CD4-positive, alpha-beta T cell (primary cell): Measurements from ENCODE around the gene DDX20. TPM values are rescaled to one million over a fixed set of nuclear protein-coding genes. Genes with fewer than 3 reads are reported as not detected.

ENCODE experiments used
- ATAC-seq: fragments of 200-7000 bp; cut with Tn5 transposase; one replicate; pipeline ENCODE4 v1.10.0; 2022; ENCODE audit warnings: mild to moderate bottlenecking; ENCODE audit not compliant: poor library complexity
- CTCF ChIA-PET: fragments of 350-600 bp; sonication (Branson Sonifier 250); formaldehyde crosslinking; loops from one replicate; lab custom pipeline; 2021; ENCODE audit warnings: antibody characterized with exemption, inconsistent platforms; lab: Charles Lee
- POLR2A ChIA-PET: fragments of 350-600 bp; sonication (Branson Sonifier 250); formaldehyde crosslinking; loops from one replicate; lab custom pipeline; 2021; ENCODE audit warnings: antibody characterized with exemption, inconsistent platforms; lab: Charles Lee
- DNase-seq, 14 experiments: peaks; one replicate each; pipeline ENCODE4 v3.0.0-alpha.2; 2013 to 2020; ENCODE audit warnings: mixed read lengths in 2 of 14
- H3K27ac ChIP-seq, 2 donors: one replicate each; pipeline versions ENCODE4 v1.5.1 to v1.7.0; 2013; ENCODE audit warnings: low read length in 2 of 2, low read depth in 1 of 2, mild to moderate bottlenecking in 1 of 2
- H3K27me3 ChIP-seq, 2 experiments: 1 replicate in 1 of 2; 2 replicates in 1 of 2; pipeline versions ENCODE4 v1.6.1 to v1.7.0; 2013; ENCODE audit warnings: low read length in 2 of 2, control low read depth in 1 of 2, mild to moderate bottlenecking in 1 of 2, moderate library complexity in 1 of 2; ENCODE audit not compliant: insufficient read depth in 2 of 2, control insufficient read depth in 1 of 2
- H3K36me3 ChIP-seq: one replicate; pipeline ENCODE4 v1.6.1; 2013; ENCODE audit warnings: low read length, control low read depth; ENCODE audit not compliant: insufficient read depth
- H3K4me1 ChIP-seq: one replicate; pipeline ENCODE4 v1.6.1; 2013; ENCODE audit warnings: low read length, control low read depth; ENCODE audit not compliant: insufficient read depth
- H3K4me3 ChIP-seq: one replicate; pipeline ENCODE4 v1.5.1; 2013; ENCODE audit warnings: mild to moderate bottlenecking, low read length, moderate library complexity
- H3K9me3 ChIP-seq, 2 experiments: 1 replicate in 1 of 2; 2 replicates in 1 of 2; pipeline versions ENCODE4 v1.6.1 to v1.7.0; 2013; ENCODE audit warnings: low read length in 2 of 2, mild to moderate bottlenecking in 2 of 2, control low read depth in 1 of 2, moderate library complexity in 1 of 2; ENCODE audit not compliant: control insufficient read depth in 1 of 2, insufficient read depth in 1 of 2
- H3K27ac Mint-ChIP-seq: one replicate; pipeline ENCODE4 v1.8.0; 2020; ENCODE audit warnings: mixed read lengths
- H3K27me3 Mint-ChIP-seq: one replicate; pipeline ENCODE4 v1.8.0; 2021; ENCODE audit warnings: mixed read lengths
- H3K36me3 Mint-ChIP-seq: one replicate; pipeline ENCODE4 v1.8.0; 2021; ENCODE audit warnings: low read depth, mixed read lengths
- H3K4me1 Mint-ChIP-seq: one replicate; pipeline ENCODE4 v1.8.0; 2021; ENCODE audit warnings: low read depth, mixed read lengths
- H3K4me3 Mint-ChIP-seq: one replicate; pipeline ENCODE4 v1.8.0; 2020; ENCODE audit warnings: mild to moderate bottlenecking, mixed read lengths
- H3K9me3 Mint-ChIP-seq: one replicate; pipeline ENCODE4 v1.8.0; 2020; ENCODE audit warnings: mixed read lengths
- intact Hi-C, 2 experiments: fragments of 100-400 bp; cut with DNase I in 1 of 2; cut with micrococcal nuclease in 1 of 2; formaldehyde crosslinking; loops; one replicate each; pipeline versions ENCODE4 v1.15.1 to v1.9.0; 2023 to 2025; cut with DNase I, micrococcal nuclease
- total RNA-seq, 174 experiments: library from RNA in 2 of 174; stranded (reverse) in 2 of 174; gene quantifications; one replicate each; pipeline ENCODE4 v1.2.3 and lab custom pipeline; 2021 to 2026
- TF ChIP-seq, protein P1 (sequence below): fragments of 200-600 bp; IDR thresholded peaks from one replicate; pipeline ENCODE4 v1.8.0; 2022; ENCODE audit warnings: antibody characterized with exemption, mild to moderate bottlenecking

Gene DDX20
- total RNA-seq, 2 experiments from 2014 or later, result 27.2 to 27.4 TPM

DNA sequence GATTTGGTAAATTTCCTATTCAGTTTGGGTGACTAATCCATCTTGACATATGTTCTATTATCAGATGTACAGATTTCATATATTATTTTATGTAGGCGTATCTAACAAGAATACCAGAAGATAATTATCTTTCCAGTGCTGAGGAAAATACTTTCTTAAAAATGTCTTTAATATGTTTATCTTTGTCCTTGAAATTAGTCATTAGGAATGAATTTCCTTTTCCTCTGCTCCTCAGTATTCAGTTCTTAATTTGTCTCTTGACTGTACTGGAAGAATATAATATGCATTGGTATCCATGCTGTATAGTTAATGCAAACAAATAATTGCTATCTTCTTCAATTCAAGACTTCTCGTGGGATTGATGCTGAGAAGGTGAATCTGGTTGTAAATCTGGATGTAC lies 6.6 kb downstream of the DDX20 start:
- H3K27me3 Mint-ChIP-seq, result no peaks in the 10 kb centered on the region
- TF ChIP-seq, protein P1, sequence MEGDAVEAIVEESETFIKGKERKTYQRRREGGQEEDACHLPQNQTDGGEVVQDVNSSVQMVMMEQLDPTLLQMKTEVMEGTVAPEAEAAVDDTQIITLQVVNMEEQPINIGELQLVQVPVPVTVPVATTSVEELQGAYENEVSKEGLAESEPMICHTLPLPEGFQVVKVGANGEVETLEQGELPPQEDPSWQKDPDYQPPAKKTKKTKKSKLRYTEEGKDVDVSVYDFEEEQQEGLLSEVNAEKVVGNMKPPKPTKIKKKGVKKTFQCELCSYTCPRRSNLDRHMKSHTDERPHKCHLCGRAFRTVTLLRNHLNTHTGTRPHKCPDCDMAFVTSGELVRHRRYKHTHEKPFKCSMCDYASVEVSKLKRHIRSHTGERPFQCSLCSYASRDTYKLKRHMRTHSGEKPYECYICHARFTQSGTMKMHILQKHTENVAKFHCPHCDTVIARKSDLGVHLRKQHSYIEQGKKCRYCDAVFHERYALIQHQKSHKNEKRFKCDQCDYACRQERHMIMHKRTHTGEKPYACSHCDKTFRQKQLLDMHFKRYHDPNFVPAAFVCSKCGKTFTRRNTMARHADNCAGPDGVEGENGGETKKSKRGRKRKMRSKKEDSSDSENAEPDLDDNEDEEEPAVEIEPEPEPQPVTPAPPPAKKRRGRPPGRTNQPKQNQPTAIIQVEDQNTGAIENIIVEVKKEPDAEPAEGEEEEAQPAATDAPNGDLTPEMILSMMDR, result no peak
- Histone ChIP-seq H3K27ac (no peak overlapping the region), H3K36me3 (peaks cover 85% of the 10 kb centered on the region), H3K4me1 (peaks cover 3% of the 10 kb centered on the region), H3K4me3 (no peak overlapping the region), H3K27me3 (no peaks in the 10 kb centered on the region), H3K9me3 (no peaks in the 10 kb centered on the region)
- H3K4me1 Mint-ChIP-seq, result peaks cover 21% of the 10 kb centered on the region
- DNase-seq (no peak), ATAC-seq (no peak)
- no peaks in the 10 kb centered on the region for H3K9me3 Mint-ChIP-seq
- CTCF ChIA-PET, result interaction anchor here (1.2 kb wide), 1 partner anchor 48 kb away, joined by 4 read pairs; no protein-coding TSS in a partner anchor
- intact Hi-C loops, result loop anchor here in 1 of 2 experiments (10.0 kb wide), 1 partner anchor 288 kb away; the partner anchor contains the start of gene C1orf162
- H3K36me3 Mint-ChIP-seq, result peaks cover 95% of the 10 kb centered on the region
- POLR2A ChIA-PET, result no interaction called here
- H3K4me3 Mint-ChIP-seq, result no peak overlapping the region
- H3K27ac Mint-ChIP-seq, result no peak overlapping the region

DNA sequence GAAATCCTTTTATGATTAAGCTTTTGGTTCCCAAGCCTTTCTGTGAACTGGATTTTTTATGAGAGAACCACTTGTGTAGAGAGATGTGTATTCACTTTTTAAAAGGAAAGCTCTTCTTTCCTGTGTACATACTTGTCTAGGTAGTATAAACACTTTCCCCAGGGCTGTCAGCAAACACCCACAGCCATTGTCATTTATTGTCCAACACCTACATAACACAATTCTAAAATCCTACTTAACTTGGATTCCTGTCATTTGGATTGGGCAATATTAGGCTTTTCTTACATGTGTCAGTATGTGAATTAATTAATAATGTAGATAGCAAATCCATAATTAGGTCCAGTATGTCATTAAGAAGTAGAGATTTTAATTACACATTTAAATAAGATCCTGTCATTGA lies 12.3 kb downstream of the DDX20 start:
- intact Hi-C loops, result loop anchor here (2.0 to 10.0 kb wide), 4 partner anchors 259 to 546 kb away; partner anchors contain the start of gene C1orf162 (in 1 of the 2)
- Mint-ChIP-seq H3K27me3 (no peaks in the 10 kb centered on the region), H3K4me1 (peaks cover 9% of the 10 kb centered on the region), H3K36me3 (peaks cover 62% of the 10 kb centered on the region), H3K9me3 (no peaks in the 10 kb centered on the region), H3K27ac (no peak overlapping the region), H3K4me3 (no peak overlapping the region)
- ATAC-seq (no peak), DNase-seq (no peak)
- Histone ChIP-seq H3K9me3 (no peaks in the 10 kb centered on the region), H3K4me1 (no peaks in the 10 kb centered on the region), H3K4me3 (no peak overlapping the region), H3K36me3 (peaks cover 45% of the 10 kb centered on the region), H3K27ac (no peak overlapping the region), H3K27me3 (no peaks in the 10 kb centered on the region)
- ChIA-PET CTCF (interaction anchor here (1.2 to 7.0 kb wide), 5 partner anchors 21 to 260 kb away, joined by 3 to 96 read pairs (median 9); partner anchors contain the start of gene INKA2), POLR2A (interaction anchor here (1.1 kb wide), 1 partner anchor 330 kb away, joined by 3 read pairs; no protein-coding TSS in a partner anchor)
- TF ChIP-seq, protein P1, result no peak

DNA sequence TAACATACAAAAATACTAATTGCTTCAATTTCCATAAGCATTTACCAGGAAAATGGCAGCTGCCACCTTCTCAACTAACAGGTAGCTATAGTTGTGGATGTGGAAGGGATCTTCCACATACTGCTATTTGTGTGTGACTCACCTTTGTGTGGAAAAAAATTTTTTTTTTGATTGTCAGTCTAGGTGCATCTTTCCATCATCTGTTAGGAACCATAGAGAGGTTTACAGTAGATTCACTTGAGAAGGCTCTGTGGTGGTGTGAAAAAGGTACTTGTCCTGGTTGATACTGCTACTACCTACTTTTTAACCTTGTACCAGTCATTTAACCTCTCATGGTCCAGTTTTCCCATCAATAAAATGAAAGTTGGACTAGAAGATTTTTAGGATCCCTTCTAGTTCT lies 12.9 kb downstream of the DDX20 start:
- Mint-ChIP-seq H3K4me3 (no peak overlapping the region), H3K4me1 (peaks cover 9% of the 10 kb centered on the region), H3K27me3 (no peaks in the 10 kb centered on the region), H3K9me3 (no peaks in the 10 kb centered on the region), H3K36me3 (peaks cover 56% of the 10 kb centered on the region), H3K27ac (no peak overlapping the region)
- ChIA-PET POLR2A (interaction anchor here (1.5 to 1.8 kb wide), 3 partner anchors 14 to 262 kb away, joined by 5 to 6 read pairs (median 5); no protein-coding TSS in a partner anchor), CTCF (interaction anchor here (1.1 to 7.0 kb wide), 13 partner anchors 14 to 546 kb away, joined by 3 to 96 read pairs (median 6); partner anchors contain the start of gene INKA2)
- Histone ChIP-seq H3K36me3 (peaks cover 39% of the 10 kb centered on the region), H3K27me3 (no peaks in the 10 kb centered on the region), H3K27ac (no peak overlapping the region), H3K4me1 (no peaks in the 10 kb centered on the region), H3K4me3 (no peak overlapping the region), H3K9me3 (no peaks in the 10 kb centered on the region)
- no peak for ATAC-seq
- no peak for DNase-seq
- TF ChIP-seq, protein P1, result no peak
- intact Hi-C loops, result loop anchor here (1.0 to 10.0 kb wide), 6 partner anchors 53 to 547 kb away; partner anchors contain the start of gene C1orf162 (in 1 of the 2)
